GM15510 (cell line): ENCODE data around the gene CDHR3.

ENCODE experiments used
- POLR2A ChIP-seq: IDR thresholded peaks from 3 replicates; pipeline ENCODE4 v1.6.1; 2011; ENCODE audit warnings: borderline replicate concordance; ENCODE audit not compliant: insufficient read length; ENCODE audit errors: extremely low read depth

CDHR3 gene

GRCh38 chr7:106057962-106058927 lies 95.2 kb downstream of the CDHR3 start:
- no peak for TF ChIP-seq POLR2A

- TF ChIP-seq POLR2A: no peak
Observed at GRCh38 chr7:106058928-106059324, 95.9 kb downstream of the CDHR3 start.

- no peak for TF ChIP-seq POLR2A
Observed at GRCh38 chr7:106059556-106059955, 96.5 kb downstream of the CDHR3 start.

GRCh38 chr7:106060394-106060920 lies 97.4 kb downstream of the CDHR3 start:
- TF ChIP-seq POLR2A: no peak

GRCh38 chr7:106061301-106061979 lies 98.4 kb downstream of the CDHR3 start:
- TF ChIP-seq POLR2A: no peak

GRCh38 chr7:106062006-106062405 lies 98.9 kb downstream of the CDHR3 start:
- TF ChIP-seq POLR2A: no peak

- no peak for TF ChIP-seq POLR2A
Observed at GRCh38 chr7:106062521-106062931, 99.5 kb downstream of the CDHR3 start.

GRCh38 chr7:106063024-106063423 lies 100.0 kb downstream of the CDHR3 start:
- no peak for TF ChIP-seq POLR2A

GRCh38 chr7:106063692-106064091 lies 100.6 kb downstream of the CDHR3 start:
- TF ChIP-seq POLR2A: no peak

GRCh38 chr7:106064316-106064715 lies 101.3 kb downstream of the CDHR3 start:
- TF ChIP-seq POLR2A: no peak

- TF ChIP-seq POLR2A: no peak
Observed at GRCh38 chr7:106064771-106065574, 101.9 kb downstream of the CDHR3 start.

GRCh38 chr7:106065575-106066500 lies 102.8 kb downstream of the CDHR3 start:
- TF ChIP-seq POLR2A: no peak

GRCh38 chr7:106067678-106068077 lies 104.6 kb downstream of the CDHR3 start:
- TF ChIP-seq POLR2A: no peak
